Activated naive CD8-positive, alpha-beta T cell treated with anti-CD3 and anti-CD28 coated beads, Interleukin-2, amount 50 U/mL, for 24 hours (primary cell): ENCODE data around the gene FGF22.
A peak's percentile ranks its signal among the peaks of the same experiment; 100 is the strongest.

Experiments
- ATAC-seq: fragments of 150-1000 bp; cut with Tn5 transposase; one replicate; pipeline ENCODE4 v1.10.0; 2021
- DNase-seq: peaks from one replicate; pipeline ENCODE4 v3.0.0; 2021
- H3K27ac Mint-ChIP-seq: one replicate; pipeline ENCODE4 v1.8.0; 2021; ENCODE audit warnings: mild to moderate bottlenecking, mixed read lengths
- H3K27me3 Mint-ChIP-seq: one replicate; pipeline ENCODE4 v1.8.0; 2021; ENCODE audit warnings: mixed read lengths
- H3K36me3 Mint-ChIP-seq: one replicate; pipeline ENCODE4 v1.8.0; 2021; ENCODE audit warnings: low read depth, mixed read lengths
- H3K4me1 Mint-ChIP-seq: one replicate; pipeline ENCODE4 v1.8.0; 2021; ENCODE audit warnings: mixed read lengths
- H3K4me3 Mint-ChIP-seq: one replicate; pipeline ENCODE4 v1.8.0; 2021; ENCODE audit warnings: mild to moderate bottlenecking, moderate library complexity, mixed read lengths
- H3K9me3 Mint-ChIP-seq: one replicate; pipeline ENCODE4 v1.8.0; 2021; ENCODE audit warnings: mixed read lengths

FGF22 gene

DNA sequence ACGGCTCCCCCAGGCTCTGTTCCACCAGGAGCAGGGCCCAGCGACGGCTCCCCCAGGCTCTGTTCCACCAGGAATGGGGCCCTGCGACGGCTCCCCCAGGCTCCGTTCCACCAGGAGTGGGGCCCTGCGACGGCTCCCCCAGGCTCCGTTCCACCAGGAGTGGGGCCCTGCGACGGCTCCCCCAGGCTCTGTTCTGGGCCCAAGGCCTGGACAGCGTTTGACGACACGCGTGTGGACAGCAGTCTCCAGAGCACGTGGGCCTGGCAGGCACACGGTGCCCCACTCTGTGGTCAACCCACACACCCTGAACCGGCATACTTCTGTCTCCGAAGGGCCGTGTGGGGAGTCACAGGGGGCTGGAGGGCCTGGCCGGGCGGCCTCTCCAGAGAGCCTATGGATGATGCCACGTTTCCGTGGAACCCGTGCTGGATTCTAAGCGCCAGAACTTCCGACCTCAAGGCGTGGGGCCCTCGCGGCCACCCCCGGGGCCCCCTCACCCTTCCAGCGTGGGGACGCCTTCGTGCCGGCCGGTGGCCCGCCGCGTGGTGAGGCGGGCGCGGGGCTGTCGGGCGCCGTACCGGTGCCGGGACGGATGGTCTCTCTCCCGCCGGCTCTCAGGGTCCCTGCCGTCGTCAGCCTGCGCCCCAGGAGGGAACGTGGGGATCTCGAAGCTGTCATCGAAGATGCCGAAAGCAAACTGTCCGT lies 11.6 kb downstream of the FGF22 start:
- DNase-seq (no peak), ATAC-seq (no peak)
- H3K27ac Mint-ChIP-seq, result no peak overlapping the region
- H3K4me1 Mint-ChIP-seq, result peaks cover 19% of the 10 kb centered on the region
- no peaks in the 10 kb centered on the region for H3K9me3 Mint-ChIP-seq
- H3K4me3 Mint-ChIP-seq, result no peak overlapping the region
- peaks cover 17% of the 10 kb centered on the region for H3K36me3 Mint-ChIP-seq
- no peaks in the 10 kb centered on the region for H3K27me3 Mint-ChIP-seq

DNA sequence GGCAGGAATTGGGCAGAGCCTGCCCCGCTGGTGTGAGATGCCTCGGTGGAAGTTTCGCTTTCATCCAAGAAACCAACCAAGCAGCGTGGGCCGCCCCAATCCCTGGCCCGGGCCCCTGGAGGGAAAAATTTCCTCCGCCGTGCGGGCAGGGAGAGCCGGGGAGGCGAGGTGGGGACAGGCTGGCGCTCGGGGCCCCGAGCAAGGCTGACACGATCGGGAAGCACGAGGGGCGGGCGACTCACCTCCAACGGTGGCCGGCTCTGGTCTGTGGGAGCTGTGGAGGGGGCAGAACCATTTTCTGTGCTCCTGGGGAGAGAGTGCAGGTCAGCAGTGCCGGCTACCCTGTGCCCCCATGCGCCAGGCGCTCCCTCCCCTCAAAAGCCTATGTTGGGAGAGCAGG lies 12.3 kb downstream of the FGF22 start:
- peaks cover 23% of the 10 kb centered on the region for H3K4me1 Mint-ChIP-seq
- H3K27ac Mint-ChIP-seq, result no peak overlapping the region
- no peak for DNase-seq
- H3K27me3 Mint-ChIP-seq, result no peaks in the 10 kb centered on the region
- H3K36me3 Mint-ChIP-seq, result peaks cover 15% of the 10 kb centered on the region
- no peak overlapping the region for H3K4me3 Mint-ChIP-seq
- ATAC-seq, result no peak
- no peaks in the 10 kb centered on the region for H3K9me3 Mint-ChIP-seq

DNA sequence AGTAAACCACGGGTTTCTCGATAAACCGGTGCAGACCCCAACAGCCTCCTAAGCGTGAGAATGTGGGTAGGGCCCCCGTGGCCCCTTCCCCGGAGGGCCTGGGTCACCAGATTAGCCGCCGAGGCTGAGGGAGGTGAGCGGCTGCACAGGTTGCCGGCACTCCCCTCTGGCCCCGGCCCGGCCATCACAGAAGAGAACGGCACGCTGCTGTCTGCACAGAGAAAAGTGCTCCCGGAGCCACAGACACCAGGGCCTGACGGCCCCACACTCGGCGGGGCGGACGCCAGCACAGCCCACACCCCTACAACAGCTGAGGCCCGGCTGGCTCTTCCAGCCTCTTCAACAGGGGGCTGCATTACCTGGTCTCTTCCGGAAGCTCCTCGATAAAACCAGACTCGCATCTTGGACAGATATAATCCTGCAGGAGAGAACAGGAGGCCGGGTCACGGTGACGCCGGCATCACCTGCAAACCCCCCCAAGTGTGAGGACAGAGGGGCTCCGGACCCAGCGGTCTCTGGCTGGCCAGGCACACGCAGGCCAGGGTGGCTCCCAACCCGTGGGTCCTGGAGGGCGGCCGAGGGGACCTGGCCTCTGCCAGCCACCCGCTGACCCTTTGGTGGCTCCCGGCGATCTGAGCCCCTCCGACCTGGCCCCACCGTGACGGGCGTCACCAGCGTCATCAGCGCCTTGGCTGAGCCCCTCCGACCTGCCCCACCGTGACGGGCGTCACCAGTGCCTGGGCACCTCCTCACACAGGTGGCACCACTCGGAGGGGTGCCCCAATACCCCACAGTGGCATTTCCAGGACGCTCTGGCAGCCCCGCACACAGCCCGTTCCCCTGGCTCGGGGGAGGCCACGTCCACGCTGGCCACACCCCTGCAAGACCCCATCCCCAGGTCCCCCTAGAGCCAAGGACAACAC lies 13.0 kb downstream of the FGF22 start:
- H3K36me3 Mint-ChIP-seq, result peaks cover 15% of the 10 kb centered on the region

DNA sequence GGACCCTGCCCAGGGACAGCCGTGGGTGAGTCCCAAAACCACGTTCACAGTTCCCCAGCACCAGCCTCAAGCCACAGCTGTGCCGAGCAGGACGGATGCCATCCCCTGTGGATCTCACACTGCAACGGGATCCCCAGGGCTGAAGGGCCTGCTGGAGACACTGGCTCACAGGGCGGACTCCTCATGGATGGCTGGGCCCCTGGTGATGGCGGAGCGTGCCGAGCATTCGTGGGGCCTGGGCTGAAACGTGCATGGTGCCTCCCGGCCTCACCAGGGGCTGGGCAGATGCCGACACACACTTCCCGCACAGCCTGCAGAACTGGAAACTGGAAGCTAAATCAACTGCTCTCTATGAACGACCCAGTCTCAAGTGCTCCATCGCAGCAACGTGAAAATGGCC lies 13.7 kb downstream of the FGF22 start:
- Mint-ChIP-seq H3K27me3 (no peaks in the 10 kb centered on the region), H3K9me3 (no peaks in the 10 kb centered on the region)

More for the DNA sequence above, 13.0 kb downstream of the FGF22 start:
- H3K27ac Mint-ChIP-seq, result no peak overlapping the region
- ATAC-seq (no peak), DNase-seq (no peak)
- peaks cover 29% of the 10 kb centered on the region for H3K4me1 Mint-ChIP-seq
- no peaks in the 10 kb centered on the region for H3K27me3 Mint-ChIP-seq
- no peak overlapping the region for H3K4me3 Mint-ChIP-seq
- H3K9me3 Mint-ChIP-seq, result no peaks in the 10 kb centered on the region

GRCh38 chr19:655691-656090 lies 16.0 kb downstream of the FGF22 start:
- peaks cover 48% of the 10 kb centered on the region for H3K4me1 Mint-ChIP-seq
- DNase-seq (no peak), ATAC-seq (no peak)
- H3K27ac Mint-ChIP-seq, result no peak overlapping the region
- no peak overlapping the region for H3K4me3 Mint-ChIP-seq
- H3K36me3 Mint-ChIP-seq, result peaks cover 14% of the 10 kb centered on the region
- H3K27me3 Mint-ChIP-seq, result no peaks in the 10 kb centered on the region
- no peaks in the 10 kb centered on the region for H3K9me3 Mint-ChIP-seq

More for the DNA sequence above, 13.7 kb downstream of the FGF22 start:
- ATAC-seq (no peak), DNase-seq (no peak)
- no peak overlapping the region for H3K4me3 Mint-ChIP-seq
- no peak overlapping the region for H3K27ac Mint-ChIP-seq
- peaks cover 31% of the 10 kb centered on the region for H3K4me1 Mint-ChIP-seq
- H3K36me3 Mint-ChIP-seq, result peaks cover 15% of the 10 kb centered on the region

GRCh38 chr19:656751-657559 lies 17.3 kb downstream of the FGF22 start:
- H3K36me3 Mint-ChIP-seq, result peaks cover 18% of the 10 kb centered on the region
- H3K27ac Mint-ChIP-seq, result no peak overlapping the region
- no peak for ATAC-seq
- no peaks in the 10 kb centered on the region for H3K27me3 Mint-ChIP-seq
- peaks cover 53% of the 10 kb centered on the region for H3K4me1 Mint-ChIP-seq
- no peak for DNase-seq
- H3K4me3 Mint-ChIP-seq, result no peak overlapping the region
- no peaks in the 10 kb centered on the region for H3K9me3 Mint-ChIP-seq

- no peak for DNase-seq
- ATAC-seq, result no peak
- peaks cover 53% of the 10 kb centered on the region for H3K4me1 Mint-ChIP-seq
- no peaks in the 10 kb centered on the region for H3K27me3 Mint-ChIP-seq
- no peak overlapping the region for H3K27ac Mint-ChIP-seq
- peaks cover 18% of the 10 kb centered on the region for H3K36me3 Mint-ChIP-seq
- H3K9me3 Mint-ChIP-seq, result no peaks in the 10 kb centered on the region
- H3K4me3 Mint-ChIP-seq, result no peak overlapping the region
Measured at GRCh38 chr19:657611-658010, 17.9 kb downstream of the FGF22 start.

DNA sequence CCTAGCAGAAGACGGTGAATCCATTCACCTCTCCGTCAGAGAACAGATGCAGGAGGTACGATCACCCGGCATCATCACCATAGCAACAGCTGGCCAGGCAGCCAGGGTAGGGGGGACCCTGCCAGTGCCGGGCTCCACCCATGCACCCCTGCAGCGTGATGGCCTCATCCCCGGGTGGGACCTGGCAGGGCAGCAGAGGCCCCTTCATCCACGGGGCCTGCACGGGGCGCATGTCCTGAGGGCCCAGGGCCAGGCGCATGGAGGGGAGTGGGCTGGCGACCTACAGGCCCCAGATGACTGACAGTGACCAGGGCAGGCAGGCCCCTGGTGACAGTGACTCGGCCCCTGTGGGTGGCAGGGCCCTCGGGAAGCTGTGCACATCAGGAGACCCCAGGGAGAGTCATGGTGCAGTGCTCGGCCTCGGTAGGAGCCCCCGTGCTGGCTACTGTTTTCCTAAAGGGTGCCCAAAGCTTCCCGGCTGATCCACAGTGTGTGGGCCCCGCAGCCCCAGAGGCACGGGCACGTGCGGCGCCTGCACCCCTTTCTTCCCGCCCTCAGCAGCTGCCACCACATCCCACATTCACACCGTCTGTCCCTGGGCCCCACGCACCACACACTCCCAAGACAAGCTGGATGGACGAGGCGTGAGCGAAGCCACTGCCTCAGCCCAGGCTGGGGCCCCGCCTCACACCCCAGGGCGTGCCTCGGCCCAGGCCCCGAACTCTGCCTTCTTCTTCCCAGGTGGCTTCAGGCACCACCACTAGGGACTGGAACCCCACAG lies 18.6 kb downstream of the FGF22 start:
- no peak for DNase-seq
- no peaks in the 10 kb centered on the region for H3K9me3 Mint-ChIP-seq
- no peak overlapping the region for H3K27ac Mint-ChIP-seq
- H3K27me3 Mint-ChIP-seq, result no peaks in the 10 kb centered on the region
- peaks cover 18% of the 10 kb centered on the region for H3K36me3 Mint-ChIP-seq
- H3K4me3 Mint-ChIP-seq, result no peak overlapping the region
- peaks cover 53% of the 10 kb centered on the region for H3K4me1 Mint-ChIP-seq
- ATAC-seq, result no peak

GRCh38 chr19:658916-659839 lies 19.5 kb downstream of the FGF22 start:
- peak overlapping the region; percentile 90 for H3K27ac Mint-ChIP-seq
- DNase-seq, result no peak
- H3K4me1 Mint-ChIP-seq, result peaks cover 58% of the 10 kb centered on the region
- H3K36me3 Mint-ChIP-seq, result peaks cover 14% of the 10 kb centered on the region
- H3K27me3 Mint-ChIP-seq, result no peaks in the 10 kb centered on the region
- no peak for ATAC-seq
- H3K9me3 Mint-ChIP-seq, result no peaks in the 10 kb centered on the region
- peak overlapping the region; percentile 95 for H3K4me3 Mint-ChIP-seq

DNA sequence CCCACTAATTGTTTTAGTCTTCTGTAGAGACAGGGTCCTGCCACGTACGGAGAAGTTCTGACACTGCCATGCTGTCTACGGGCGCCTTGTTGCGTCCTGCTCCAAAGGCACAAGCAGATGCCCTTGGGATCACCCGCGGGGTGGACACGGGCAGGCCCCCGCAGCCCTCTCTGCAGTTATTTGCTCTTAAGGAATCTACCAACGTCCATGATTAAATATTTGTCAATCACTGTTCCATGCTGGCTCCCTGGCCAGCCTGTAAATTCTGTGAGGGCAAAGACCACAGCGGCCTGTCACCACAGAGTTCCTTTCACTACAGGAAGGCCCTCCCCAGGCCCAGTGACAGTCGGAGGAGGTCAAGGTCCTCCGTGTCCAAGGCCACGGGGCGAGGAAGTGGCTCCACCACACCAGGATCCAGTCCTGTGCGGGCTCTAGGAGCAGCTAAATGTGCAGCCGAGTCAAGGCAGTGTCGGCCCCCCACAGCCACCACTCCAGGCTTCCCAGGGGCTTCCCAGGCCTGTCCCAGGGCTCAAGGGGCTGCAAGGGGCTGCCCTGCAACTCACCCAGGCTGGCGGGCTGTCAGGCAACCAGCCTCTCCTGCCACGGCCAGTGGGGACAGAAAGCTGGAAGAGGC lies 21.2 kb downstream of the FGF22 start:
- Mint-ChIP-seq H3K9me3 (no peaks in the 10 kb centered on the region), H3K27me3 (no peaks in the 10 kb centered on the region), H3K36me3 (peaks cover 7% of the 10 kb centered on the region), H3K4me3 (peak overlapping the region; percentile 95), H3K4me1 (peaks cover 55% of the 10 kb centered on the region), H3K27ac (peak overlapping the region; percentile 90)
- DNase-seq (no peak), ATAC-seq (no peak)

DNA sequence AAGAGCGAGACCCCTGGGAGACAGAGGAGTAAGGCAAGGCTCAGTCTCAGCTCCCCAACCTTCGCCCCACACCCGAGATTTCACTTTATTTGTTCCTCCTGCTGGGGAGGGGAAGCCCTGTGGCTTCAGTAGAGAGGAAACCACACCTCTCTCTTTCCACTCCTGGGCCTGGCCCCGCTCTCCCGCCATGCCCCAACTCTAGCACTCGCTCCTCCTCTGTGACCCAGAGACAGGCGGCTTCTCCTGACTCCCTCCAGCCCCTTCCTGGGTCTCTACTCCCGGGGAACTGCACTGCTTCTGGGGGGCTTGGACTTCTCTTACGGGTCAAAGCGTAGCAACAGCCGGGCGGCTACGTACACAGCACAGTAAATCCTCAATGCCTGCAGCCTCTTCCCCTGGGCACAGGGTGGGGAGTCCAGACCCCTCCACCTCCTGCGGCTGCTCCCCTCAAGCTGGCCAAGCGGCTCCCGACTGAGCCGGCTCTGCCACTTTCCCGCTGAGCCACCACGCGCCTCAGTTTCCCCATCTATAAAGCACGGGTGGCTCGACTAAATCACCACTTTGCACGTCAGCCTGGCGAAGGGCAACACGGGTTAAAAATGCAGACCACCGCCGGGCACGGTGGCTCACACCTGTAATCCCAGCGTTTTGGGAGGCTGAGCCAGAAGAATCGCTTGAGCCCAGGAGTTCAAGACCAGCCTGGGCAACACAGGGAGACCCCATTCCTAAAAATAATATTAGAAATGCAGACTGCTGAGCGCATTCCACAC lies 21.9 kb downstream of the FGF22 start:
- peaks cover 7% of the 10 kb centered on the region for H3K36me3 Mint-ChIP-seq
- H3K27ac Mint-ChIP-seq, result peak overlapping the region; percentile 90
- H3K9me3 Mint-ChIP-seq, result no peaks in the 10 kb centered on the region
- no peaks in the 10 kb centered on the region for H3K27me3 Mint-ChIP-seq
- DNase-seq (peak; percentile 68), ATAC-seq (peak; percentile 53)
- peak overlapping the region; percentile 95 for H3K4me3 Mint-ChIP-seq
- H3K4me1 Mint-ChIP-seq, result peaks cover 49% of the 10 kb centered on the region

GRCh38 chr19:662207-662961 lies 22.7 kb downstream of the FGF22 start:
- peaks cover 45% of the 10 kb centered on the region for H3K4me1 Mint-ChIP-seq
- peak overlapping the region; percentile 90 for H3K27ac Mint-ChIP-seq
- peak overlapping the region; percentile 95 for H3K4me3 Mint-ChIP-seq
- no peaks in the 10 kb centered on the region for H3K27me3 Mint-ChIP-seq
- H3K9me3 Mint-ChIP-seq, result no peaks in the 10 kb centered on the region
- ATAC-seq, result peak; percentile 38
- peak; percentile 77 for DNase-seq
- peaks cover 7% of the 10 kb centered on the region for H3K36me3 Mint-ChIP-seq
